A549 treated with GW870086 at 1 μM for 4 hours (cell line): ENCODE measurements around the gene OR2V1. TPM values are rescaled to one million over a fixed set of nuclear protein-coding genes. Genes with fewer than 3 reads are reported as not detected.

Source experiments
- total RNA-seq: library from RNA; stranded (reverse); fragments of 200-300 nt; extraction: Qiagen RNA extraction; gene quantifications from 5 replicates; pipeline ENCODE4 v1.2.3, GENCODE V29; 2022; ENCODE audit warnings: low read depth

The OR2V1 gene
- not detected in 5 replicates for total RNA-seq

GRCh38 chr5:181130832-181131496 lies at the start of gene OR2V1:
OR2V1 (minus strand) TSS chr5:181131169; CDS start chr5:181125304, 5,865 bp downstream.

GRCh38 chr5:181146927-181147636 lies 16.1 kb upstream of the OR2V1 start, which contains the start of gene OR2V2:
OR2V2 (plus strand) TSS chr5:181147586; CDS start chr5:181154943, 7,357 bp downstream.

Other genes with a start within 250 kb of the OR2V1 start
- gene BTNL8, start 232.0 kb downstream of the OR2V1 start, total RNA-seq, result not detected in 5 replicates
- not detected in 5 replicates for gene BTNL3, start 142.3 kb downstream of the OR2V1 start, total RNA-seq
- 0.19 to 1.0 TPM (median 0.72 TPM) in 5 replicates for gene BTNL9, start 90.9 kb downstream of the OR2V1 start, total RNA-seq
- gene OR2V2, start 16.4 kb upstream of the OR2V1 start, total RNA-seq, result not detected in 5 replicates
- gene TRIM7, start 74.0 kb upstream of the OR2V1 start, total RNA-seq, result 27.8 to 44.8 TPM (median 42.6 TPM) in 5 replicates
- gene TRIM41, start 92.1 kb upstream of the OR2V1 start, total RNA-seq, result 21.5 to 29.5 TPM (median 28.7 TPM) in 5 replicates
- 3,139 to 3,838 TPM (median 3,319 TPM) in 5 replicates for gene RACK1, start 112.7 kb upstream of the OR2V1 start, total RNA-seq
- 4.0 to 6.8 TPM (median 6.0 TPM) in 5 replicates for gene TRIM52, start 130.0 kb upstream of the OR2V1 start, total RNA-seq
- not detected in 5 replicates for gene OR4F3, start 236.1 kb upstream of the OR2V1 start, total RNA-seq